Measurements from ENCODE around the gene NUAK1.

- TF ChIP-seq CTCF (IDR thresholded peaks at IDR 0.05; ENCODE audit: low read depth, low read length) (no peak), EZH2phosphoT487 (IDR thresholded peaks at IDR 0.05; ENCODE audit: low read depth) (no peak)
Observed at GRCh38 chr12:106108185-106108835, 30.4 kb downstream of the NUAK1 start.

Data from OCI-LY3 (cell line).